Panc1 (cell line): ENCODE results near the gene ADGRV1. TPM values are rescaled to one million over a fixed set of nuclear protein-coding genes. Genes with fewer than 3 reads are reported as not detected.

ENCODE experiments used
- ATAC-seq: fragments of 200-7000 bp; cut with Tn5 transposase; 2 replicates; pipeline ENCODE4 v1.9.1; 2020; ENCODE audit warnings: mild to moderate bottlenecking, moderate library complexity
- BruUV-seq: library from RNA; stranded (reverse); fragments of 400-500 nt; replicated peaks from 2 replicates; lab custom pipeline; 2021; lab: Mats Ljungman, UMichigan
- CTCF ChIA-PET: fragments of 300-600 bp; sonication (Branson Sonifier 250); formaldehyde crosslinking; loops from one replicate; lab custom pipeline; 2022; ENCODE audit warnings: antibody characterized with exemption; lab: Charles Lee
- POLR2A ChIA-PET: fragments of 300-600 bp; sonication (Branson Sonifier 250); formaldehyde crosslinking; loops from one replicate; lab custom pipeline; 2022; ENCODE audit warnings: antibody characterized with exemption; lab: Charles Lee
- DNase-seq: peaks from one replicate; pipeline ENCODE4 v3.0.0-alpha.2; 2010; ENCODE audit warnings: low read depth, low spot score
- H3K27ac ChIP-seq: 2 replicates; pipeline ENCODE4 v1.5.1; 2011; ENCODE audit warnings: mild to moderate bottlenecking, low read length, inconsistent platforms
- H3K27me3 ChIP-seq: fragments of 200-500 bp; sonication (Bioruptor generic); 2 replicates; pipeline ENCODE4 v1.6.0; 2014; ENCODE audit warnings: low read length, inconsistent platforms; ENCODE audit not compliant: control insufficient read depth, insufficient read depth
- H3K36me3 ChIP-seq: fragments of 200-500 bp; sonication (Bioruptor generic); 2 replicates; pipeline ENCODE4 v1.5.1; 2014; ENCODE audit warnings: inconsistent platforms, mild to moderate bottlenecking, low read length, moderate library complexity; ENCODE audit not compliant: control insufficient read depth, insufficient read depth
- H3K4me1 ChIP-seq: 2 replicates; pipeline ENCODE4 v1.5.1; 2011; ENCODE audit warnings: inconsistent platforms, mild to moderate bottlenecking, low read length, moderate library complexity; ENCODE audit not compliant: control insufficient read depth, insufficient read depth
- H3K4me3 ChIP-seq, 2 experiments: 2 replicates each; pipeline ENCODE4 v1.5.1; 2011 to 2012; ENCODE audit warnings: low read depth in 2 of 2, low read length in 2 of 2, mild to moderate bottlenecking in 2 of 2, inconsistent platforms in 1 of 2, moderate library complexity in 1 of 2
- H3K9me3 ChIP-seq: fragments of 200-500 bp; sonication (Bioruptor generic); 2 replicates; pipeline ENCODE4 v1.5.1; 2014; ENCODE audit warnings: low read depth, mild to moderate bottlenecking, inconsistent platforms, low read length, moderate library complexity; ENCODE audit not compliant: control insufficient read depth, insufficient read depth
- POLR2AphosphoS5 ChIP-seq: IDR thresholded peaks from 2 replicates; pipeline ENCODE4 v1.6.1; 2012; ENCODE audit warnings: mild to moderate bottlenecking, low read depth, low read length, moderate library complexity
- SIN3A ChIP-seq: IDR thresholded peaks from 2 replicates; pipeline ENCODE4 v1.6.1; 2012; ENCODE audit warnings: low read depth, mild to moderate bottlenecking, low read length, moderate library complexity, borderline replicate concordance; ENCODE audit not compliant: insufficient read depth
- in situ Hi-C: cut with HindIII; loops from 2 replicates; pipeline ENCODE4 v1.10.0; 2016; ENCODE audit warnings: low sequenced_read_pairs, low pct_unique_long_range_greater_than_20kb
- intact Hi-C: fragments of 100-400 bp; cut with micrococcal nuclease; formaldehyde crosslinking; loops from one replicate; pipeline ENCODE4 v1.10.0; 2022; ENCODE audit not compliant: unreplicated experiment
- total RNA-seq: library from RNA; stranded (reverse); gene quantifications from one replicate; pipeline ENCODE4 v1.2.1, GENCODE V29; 2021; ENCODE audit not compliant: unreplicated experiment
- TF ChIP-seq, protein P1 (sequence below): fragments of 450-650 bp; IDR thresholded peaks from 2 replicates; pipeline ENCODE4 v1.5.1; 2017; ENCODE audit warnings: mild to moderate bottlenecking
- TF ChIP-seq, protein P2 (sequence below), 2 experiments: IDR thresholded peaks; 2 replicates each; pipeline ENCODE4 v1.6.1; 2011 to 2012; ENCODE audit warnings: low read depth in 2 of 2, control low read depth in 1 of 2, low read length in 1 of 2, mild to moderate bottlenecking in 1 of 2, moderate library complexity in 1 of 2; ENCODE audit not compliant: insufficient read depth in 1 of 2

ADGRV1 gene
- total RNA-seq, 1 experiment from 2014 or later: 0.49 TPM

DNA sequence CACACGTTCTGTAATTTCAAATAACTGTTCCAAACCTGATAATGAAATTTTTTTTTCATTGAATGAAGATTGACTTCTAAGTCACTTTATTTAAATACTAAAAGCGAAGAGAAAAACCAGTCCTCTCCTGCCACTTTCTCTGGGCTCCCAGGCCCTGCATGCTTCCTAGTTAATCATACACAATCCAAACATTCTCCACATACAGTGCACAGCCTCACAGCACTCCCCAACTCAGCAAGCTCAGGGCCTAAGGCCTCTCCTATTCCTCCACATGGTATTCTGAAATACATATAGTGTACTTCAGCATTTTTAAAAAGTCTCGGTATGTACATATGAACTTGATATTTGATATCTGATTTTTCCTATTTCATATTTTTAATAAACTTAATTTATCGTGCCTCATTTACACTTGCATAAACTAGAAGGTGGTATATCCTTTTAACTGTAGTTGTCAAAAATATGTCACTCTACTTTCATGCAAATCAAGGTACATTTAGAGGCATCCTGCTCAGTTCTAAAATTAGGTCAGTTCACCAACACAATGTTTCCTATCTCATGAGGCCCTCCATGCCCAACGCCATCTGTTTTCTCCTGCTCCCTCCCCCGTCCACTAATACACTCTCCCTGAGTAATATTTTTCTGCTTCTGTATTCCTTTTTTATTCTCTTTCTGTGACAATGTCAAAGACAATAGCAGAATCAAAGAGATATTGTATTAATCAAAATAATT, 617.9 kb downstream of the ADGRV1 start:
- H3K27ac ChIP-seq: no peak overlapping the region
- H3K4me3 ChIP-seq: no peak overlapping the region
- ChIA-PET POLR2A (no interaction called here), CTCF (no interaction called here)
- no peaks in the 10 kb centered on the region for H3K36me3 ChIP-seq
- in situ Hi-C loops (no loop called here), intact Hi-C loops (no loop called here)
- ATAC-seq (no peak), DNase-seq (no peak)
- no peaks in the 10 kb centered on the region for H3K9me3 ChIP-seq
- no peak for TF ChIP-seq SIN3A
- TF ChIP-seq POLR2AphosphoS5: no peak
- TF ChIP-seq, protein P1, sequence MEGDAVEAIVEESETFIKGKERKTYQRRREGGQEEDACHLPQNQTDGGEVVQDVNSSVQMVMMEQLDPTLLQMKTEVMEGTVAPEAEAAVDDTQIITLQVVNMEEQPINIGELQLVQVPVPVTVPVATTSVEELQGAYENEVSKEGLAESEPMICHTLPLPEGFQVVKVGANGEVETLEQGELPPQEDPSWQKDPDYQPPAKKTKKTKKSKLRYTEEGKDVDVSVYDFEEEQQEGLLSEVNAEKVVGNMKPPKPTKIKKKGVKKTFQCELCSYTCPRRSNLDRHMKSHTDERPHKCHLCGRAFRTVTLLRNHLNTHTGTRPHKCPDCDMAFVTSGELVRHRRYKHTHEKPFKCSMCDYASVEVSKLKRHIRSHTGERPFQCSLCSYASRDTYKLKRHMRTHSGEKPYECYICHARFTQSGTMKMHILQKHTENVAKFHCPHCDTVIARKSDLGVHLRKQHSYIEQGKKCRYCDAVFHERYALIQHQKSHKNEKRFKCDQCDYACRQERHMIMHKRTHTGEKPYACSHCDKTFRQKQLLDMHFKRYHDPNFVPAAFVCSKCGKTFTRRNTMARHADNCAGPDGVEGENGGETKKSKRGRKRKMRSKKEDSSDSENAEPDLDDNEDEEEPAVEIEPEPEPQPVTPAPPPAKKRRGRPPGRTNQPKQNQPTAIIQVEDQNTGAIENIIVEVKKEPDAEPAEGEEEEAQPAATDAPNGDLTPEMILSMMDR: no peak
- no peaks in the 10 kb centered on the region for H3K27me3 ChIP-seq
- no peaks in the 10 kb centered on the region for H3K4me1 ChIP-seq
- BruUV-seq: no TSS peak

DNA sequence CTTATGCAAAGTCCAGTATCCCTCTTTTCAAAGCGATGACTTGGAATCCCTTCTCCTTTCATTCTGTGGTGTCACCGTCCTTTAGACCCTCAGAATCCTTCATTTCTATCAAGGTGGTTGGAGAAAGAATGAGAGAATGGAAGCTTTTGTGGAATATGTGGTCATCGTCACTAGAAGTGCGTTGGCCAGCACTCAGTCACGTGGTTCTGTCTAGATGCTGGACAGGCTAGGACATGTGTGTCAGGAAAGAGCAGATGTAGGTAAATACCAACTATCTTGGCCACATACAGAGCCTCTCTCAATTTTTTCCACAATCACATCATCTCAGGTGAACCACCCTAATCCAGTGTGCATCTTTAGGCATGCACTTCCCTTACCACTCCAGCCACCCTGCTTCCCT, 618.5 kb downstream of the ADGRV1 start:
- POLR2A ChIA-PET: no interaction called here
- ATAC-seq (no peak), DNase-seq (no peak)
- no peak for TF ChIP-seq POLR2AphosphoS5
- no peak for TF ChIP-seq SIN3A
- TF ChIP-seq, protein P2, sequence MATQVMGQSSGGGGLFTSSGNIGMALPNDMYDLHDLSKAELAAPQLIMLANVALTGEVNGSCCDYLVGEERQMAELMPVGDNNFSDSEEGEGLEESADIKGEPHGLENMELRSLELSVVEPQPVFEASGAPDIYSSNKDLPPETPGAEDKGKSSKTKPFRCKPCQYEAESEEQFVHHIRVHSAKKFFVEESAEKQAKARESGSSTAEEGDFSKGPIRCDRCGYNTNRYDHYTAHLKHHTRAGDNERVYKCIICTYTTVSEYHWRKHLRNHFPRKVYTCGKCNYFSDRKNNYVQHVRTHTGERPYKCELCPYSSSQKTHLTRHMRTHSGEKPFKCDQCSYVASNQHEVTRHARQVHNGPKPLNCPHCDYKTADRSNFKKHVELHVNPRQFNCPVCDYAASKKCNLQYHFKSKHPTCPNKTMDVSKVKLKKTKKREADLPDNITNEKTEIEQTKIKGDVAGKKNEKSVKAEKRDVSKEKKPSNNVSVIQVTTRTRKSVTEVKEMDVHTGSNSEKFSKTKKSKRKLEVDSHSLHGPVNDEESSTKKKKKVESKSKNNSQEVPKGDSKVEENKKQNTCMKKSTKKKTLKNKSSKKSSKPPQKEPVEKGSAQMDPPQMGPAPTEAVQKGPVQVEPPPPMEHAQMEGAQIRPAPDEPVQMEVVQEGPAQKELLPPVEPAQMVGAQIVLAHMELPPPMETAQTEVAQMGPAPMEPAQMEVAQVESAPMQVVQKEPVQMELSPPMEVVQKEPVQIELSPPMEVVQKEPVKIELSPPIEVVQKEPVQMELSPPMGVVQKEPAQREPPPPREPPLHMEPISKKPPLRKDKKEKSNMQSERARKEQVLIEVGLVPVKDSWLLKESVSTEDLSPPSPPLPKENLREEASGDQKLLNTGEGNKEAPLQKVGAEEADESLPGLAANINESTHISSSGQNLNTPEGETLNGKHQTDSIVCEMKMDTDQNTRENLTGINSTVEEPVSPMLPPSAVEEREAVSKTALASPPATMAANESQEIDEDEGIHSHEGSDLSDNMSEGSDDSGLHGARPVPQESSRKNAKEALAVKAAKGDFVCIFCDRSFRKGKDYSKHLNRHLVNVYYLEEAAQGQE (IDR thresholded peaks at IDR 0.05; ENCODE audit: insufficient read depth in 1 of 2, low read depth in 2 of 2, low read length in 1 of 2): no peak
- TF ChIP-seq, protein P1: no peak
- Histone ChIP-seq H3K36me3 (no peaks in the 10 kb centered on the region), H3K9me3 (no peaks in the 10 kb centered on the region), H3K4me3 (no peak overlapping the region), H3K4me1 (no peaks in the 10 kb centered on the region), H3K27ac (no peak overlapping the region), H3K27me3 (no peaks in the 10 kb centered on the region)
- intact Hi-C loops: no loop called here
- CTCF ChIA-PET: no interaction called here
- no TSS peak for BruUV-seq
- in situ Hi-C loops: no loop called here
